GM12891 (cell line): ENCODE data around the gene OR10G3.

Experiments
- PAX5 ChIP-seq: IDR thresholded peaks from 2 replicates; pipeline ENCODE4 v1.6.1; 2011; ENCODE audit warnings: low read length, moderate library complexity, mild to moderate bottlenecking; ENCODE audit not compliant: insufficient read depth, severe bottlenecking
- POLR2A ChIP-seq: IDR thresholded peaks from 2 replicates; pipeline ENCODE4 v1.6.1; 2011; ENCODE audit warnings: low read depth, low read length, control low read depth
- POLR2AphosphoS5 ChIP-seq: IDR thresholded peaks from 2 replicates; pipeline ENCODE4 v1.6.1; 2011; ENCODE audit warnings: low read depth, low read length, control low read depth
- POU2F2 ChIP-seq: IDR thresholded peaks from 2 replicates; pipeline ENCODE4 v1.6.1; 2011; ENCODE audit warnings: low read depth, mild to moderate bottlenecking, control low read depth, low read length, moderate library complexity
- SPI1 ChIP-seq: IDR thresholded peaks from 2 replicates; pipeline ENCODE4 v1.6.1; 2011; ENCODE audit warnings: low read depth, low read length, control low read depth
- TAF1 ChIP-seq: IDR thresholded peaks from 2 replicates; pipeline ENCODE4 v1.6.1; 2011; ENCODE audit warnings: low read depth, low read length, control low read depth

GRCh38 chr14:21612324-21612723 is 32.4 kb upstream of the OR10G3 start:
- TF ChIP-seq POLR2A (no peak), POLR2AphosphoS5 (no peak), TAF1 (no peak), SPI1 (no peak), POU2F2 (no peak), PAX5 (no peak)
